GM12878 (cell line): ENCODE results near the gene DCAF8. TPM values are rescaled to one million over a fixed set of nuclear protein-coding genes. Genes with fewer than 3 reads are reported as not detected.

Experiments used
- ATAC-seq: fragments of 200-7000 bp; cut with Tn5 transposase; 3 replicates; pipeline ENCODE4 v1.9.1; 2020; ENCODE audit warnings: mild to moderate bottlenecking, moderate library complexity
- BruUV-seq: library from RNA; stranded (reverse); fragments of 400-500 nt; replicated peaks from 2 replicates; lab custom pipeline; 2021; lab: Mats Ljungman, UMichigan
- CTCF ChIA-PET: fragments of 300-600 bp; sonication (Branson Sonifier 250); formaldehyde crosslinking; extraction: SDS; loops from one replicate; lab custom pipeline; 2021; ENCODE audit warnings: inconsistent platforms; lab: Yijun Ruan, JAX
- POLR2A ChIA-PET: fragments of 350-600 bp; formaldehyde crosslinking; extraction: SDS; loops from one replicate; lab custom pipeline; 2021; ENCODE audit warnings: inconsistent platforms; lab: Charles Lee
- RAD21 ChIA-PET: fragments of 300-600 bp; sonication (Branson Sonifier 250); formaldehyde crosslinking; loops from one replicate; lab custom pipeline; 2023; ENCODE audit warnings: antibody characterized with exemption; ENCODE audit not compliant: unreplicated experiment; lab: Charles Lee
- SMC1A ChIA-PET: fragments of 300-600 bp; sonication (Branson Sonifier 250); formaldehyde crosslinking; loops from one replicate; lab custom pipeline; 2023; ENCODE audit not compliant: unreplicated experiment, uncharacterized antibody; lab: Charles Lee
- DNase-seq: peaks from one replicate; pipeline ENCODE4 v3.0.0-alpha.2; 2011; ENCODE audit warnings: low read depth, low spot score
- FAIRE-seq: peaks from 3 replicates; lab custom pipeline; 2011; peaks lifted over from hg19 to GRCh38; lab: Jason Lieb, UNC
- H2AFZ ChIP-seq: 2 replicates; pipeline ENCODE4 v1.6.0; 2011; ENCODE audit warnings: low read depth, low read length, control low read depth; ENCODE audit not compliant: control insufficient read depth
- H3K27ac ChIP-seq: 2 replicates; pipeline ENCODE4 v1.5.1; 2011; ENCODE audit warnings: control low read depth; ENCODE audit not compliant: control insufficient read depth, insufficient read depth
- H3K27me3 ChIP-seq, 2 experiments: replicated peaks in 1 of 2; 2 replicates each; pipeline versions ENCODE4 v1.6.0 to v1.6.1; 2011; ENCODE audit warnings: low read length in 1 of 2; ENCODE audit not compliant: control insufficient read depth in 2 of 2, insufficient read depth in 2 of 2
- H3K36me3 ChIP-seq, 2 experiments: 2 replicates each; pipeline ENCODE4 v1.5.1; 2011; ENCODE audit warnings: low read length in 1 of 2; ENCODE audit not compliant: control insufficient read depth in 2 of 2, insufficient read depth in 2 of 2
- H3K4me1 ChIP-seq: 2 replicates; pipeline ENCODE4 v1.6.1; 2011; ENCODE audit warnings: mild to moderate bottlenecking, low read length, moderate library complexity, mixed read lengths; ENCODE audit not compliant: control insufficient read depth, insufficient read depth
- H3K4me2 ChIP-seq: 2 replicates; pipeline ENCODE4 v1.6.0; 2011; ENCODE audit warnings: control low read depth; ENCODE audit not compliant: control insufficient read depth, insufficient read depth
- H3K4me3 ChIP-seq: fragments of 200-600 bp; sonication (generic); 2 replicates; pipeline ENCODE4 v1.5.1; 2016
- H3K79me2 ChIP-seq: 2 replicates; pipeline ENCODE4 v1.6.0; 2011; ENCODE audit warnings: low read length; ENCODE audit not compliant: control insufficient read depth, insufficient read depth
- H3K9ac ChIP-seq: 2 replicates; pipeline ENCODE4 v1.8.0; 2011; ENCODE audit warnings: low read length, control low read depth, mixed read lengths; ENCODE audit not compliant: control insufficient read depth, insufficient read depth
- H3K9me3 ChIP-seq: replicated peaks from 3 replicates; pipeline ENCODE4 v1.5.1; 2011; ENCODE audit warnings: mild to moderate bottlenecking, low read length; ENCODE audit not compliant: control insufficient read depth, insufficient read depth
- H4K20me1 ChIP-seq: 2 replicates; pipeline ENCODE4 v1.6.0; 2011; ENCODE audit not compliant: control insufficient read depth, insufficient read depth
- CBX3 ChIP-seq: fragments of 200-600 bp; sonication (generic); IDR thresholded peaks from 2 replicates; pipeline ENCODE4 v1.6.1; 2016; ENCODE audit warnings: low read depth, borderline replicate concordance
- MEF2B ChIP-seq: fragments of 450-650 bp; IDR thresholded peaks from 2 replicates; pipeline ENCODE4 v1.6.1; 2018; ENCODE audit warnings: mild to moderate bottlenecking, moderate library complexity; ENCODE audit not compliant: partially characterized antibody, poor library complexity, severe bottlenecking
- SIX5 ChIP-seq: IDR thresholded peaks from 2 replicates; pipeline ENCODE4 v1.6.1; 2011; ENCODE audit warnings: mild to moderate bottlenecking, low read depth, low read length, moderate library complexity; ENCODE audit not compliant: severe bottlenecking
- STAT3 ChIP-seq: IDR thresholded peaks from 2 replicates; pipeline ENCODE4 v1.6.1; 2011; ENCODE audit warnings: low read depth, low read length, improper control_type of control experiment
- ZNF274 ChIP-seq: IDR thresholded peaks from one replicate; pipeline ENCODE4 v1.8.0; 2011; ENCODE audit not compliant: insufficient read length, insufficient read depth
- WGBS: methylation state at CpG from one replicate; pipeline ENCODE4 v1.1.6; 2016; ENCODE audit warnings: low lambda C conversion rate; ENCODE audit not compliant: insufficient replicate concordance, insufficient coverage; ENCODE audit errors: missing lambda C conversion rate; 5-methylcytosine and 5-hydroxymethylcytosine counted together
- in situ Hi-C: fragments of 300-500 bp; cut with MboI; formaldehyde crosslinking; loops from 9 replicates; pipeline ENCODE4 v1.14.3; 2018; ENCODE audit warnings: mixed read lengths
- intact Hi-C: fragments of 100-400 bp; cut with micrococcal nuclease; formaldehyde crosslinking; loops from one replicate; pipeline ENCODE4 v1.14.2; 2022; ENCODE audit not compliant: unreplicated experiment
- polyA plus RNA-seq, 11 experiments: library from polyadenylated mRNA; depleted of rRNA in 4 of 11; unstranded in 6 of 11; stranded (reverse) in 5 of 11; fragments of >200 nt; fragmentation: Nextera tagmentation in 4 of 11; fragmentation: Illumina TruSeq in 1 of 11; extraction: Ambion mirVana in 4 of 11; extraction: Trizol in 1 of 11; gene quantifications; 1 replicate in 1 of 11; 2 replicates in 10 of 11; pipeline versions ENCODE4 v1.2.1 to v1.2.3, GENCODE V29; 2011 to 2016; ENCODE audit warnings: inconsistent platforms in 2 of 11, missing spikeins in 2 of 11, low read depth in 1 of 11
- total RNA-seq, 4 experiments: library from RNA; depleted of rRNA in 3 of 4; stranded (reverse); fragments of >200 nt in 3 of 4; fragmentation: Illumina TruSeq in 1 of 4; extraction: Trizol in 1 of 4; gene quantifications; 2 replicates each; pipeline versions ENCODE4 v1.2.1 to v1.2.3, GENCODE V29; 2013 to 2021
- TF ChIP-seq, protein P1 (sequence below): fragments of 450-650 bp; formaldehyde crosslinking; IDR thresholded peaks from 2 replicates; pipeline ENCODE4 v1.4.0; 2020; ENCODE audit warnings: mild to moderate bottlenecking, moderate library complexity
- TF ChIP-seq, protein P2 (sequence below): fragments of 450-650 bp; IDR thresholded peaks from 2 replicates; pipeline ENCODE4 v1.6.1; 2016; ENCODE audit warnings: mild to moderate bottlenecking, moderate library complexity, borderline replicate concordance

The DCAF8 gene
- total and polyA plus RNA-seq, 10 of the 15 experiments (the other 5 are each of a cell fraction or from before 2014, with no cell fraction given): 10.4 to 152 (median 84.6) TPM

DNA sequence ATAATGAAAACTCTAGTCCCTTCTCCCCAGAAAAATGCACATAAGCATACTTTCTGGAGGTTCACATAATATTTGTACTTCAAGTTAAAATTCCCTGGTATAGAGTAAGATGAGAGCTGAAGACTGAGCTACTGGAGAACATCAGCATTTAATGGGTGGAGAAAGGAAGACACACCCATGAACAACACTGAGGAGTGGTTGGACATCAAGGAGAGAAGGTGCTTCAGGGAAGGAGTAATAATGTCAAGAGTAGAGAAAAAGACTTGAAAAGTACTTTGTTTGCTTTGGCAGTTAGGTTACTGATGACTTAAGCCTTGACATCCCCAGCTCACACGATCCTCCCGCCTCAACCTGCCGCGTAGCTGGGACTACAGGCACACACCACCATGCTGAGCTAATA lies 35.3 kb downstream of the DCAF8 start:
- in situ Hi-C loops: no loop called here
- Histone ChIP-seq H3K36me3 (peaks cover 24 to 51% of the 10 kb centered on the region in 2 experiments), H3K4me3 (no peak overlapping the region), H2AFZ (no peak overlapping the region), H3K27ac (no peak overlapping the region), H3K4me1 (no peaks in the 10 kb centered on the region; the same call in 1 of the 2 replicates), H3K79me2 (no peaks in the 10 kb centered on the region), H3K27me3 (no peaks in the 10 kb centered on the region), H4K20me1 (no peaks in the 10 kb centered on the region), H3K4me2 (no peak overlapping the region), H3K9me3 (no peaks in the 10 kb centered on the region), H3K9ac (no peak overlapping the region)
- ChIA-PET RAD21 (interaction anchor here (0.9 to 2.0 kb wide), 5 partner anchors 25 to 149 kb away, joined by 3 to 5 read pairs (median 3); no protein-coding TSS in a partner anchor), CTCF (interaction anchor here (0.5 to 6.3 kb wide), 9 partner anchors 15 to 150 kb away, joined by 4 to 40 read pairs (median 4); partner anchors contain the start of gene PEX19), POLR2A (interaction anchor here (0.9 kb wide), 1 partner anchor 25 kb away, joined by 3 read pairs; no protein-coding TSS in a partner anchor), SMC1A (interaction anchor here (0.6 to 3.3 kb wide), 10 partner anchors 14 to 142 kb away, joined by 3 to 17 read pairs (median 4); no protein-coding TSS in a partner anchor)
- TF ChIP-seq, protein P1, sequence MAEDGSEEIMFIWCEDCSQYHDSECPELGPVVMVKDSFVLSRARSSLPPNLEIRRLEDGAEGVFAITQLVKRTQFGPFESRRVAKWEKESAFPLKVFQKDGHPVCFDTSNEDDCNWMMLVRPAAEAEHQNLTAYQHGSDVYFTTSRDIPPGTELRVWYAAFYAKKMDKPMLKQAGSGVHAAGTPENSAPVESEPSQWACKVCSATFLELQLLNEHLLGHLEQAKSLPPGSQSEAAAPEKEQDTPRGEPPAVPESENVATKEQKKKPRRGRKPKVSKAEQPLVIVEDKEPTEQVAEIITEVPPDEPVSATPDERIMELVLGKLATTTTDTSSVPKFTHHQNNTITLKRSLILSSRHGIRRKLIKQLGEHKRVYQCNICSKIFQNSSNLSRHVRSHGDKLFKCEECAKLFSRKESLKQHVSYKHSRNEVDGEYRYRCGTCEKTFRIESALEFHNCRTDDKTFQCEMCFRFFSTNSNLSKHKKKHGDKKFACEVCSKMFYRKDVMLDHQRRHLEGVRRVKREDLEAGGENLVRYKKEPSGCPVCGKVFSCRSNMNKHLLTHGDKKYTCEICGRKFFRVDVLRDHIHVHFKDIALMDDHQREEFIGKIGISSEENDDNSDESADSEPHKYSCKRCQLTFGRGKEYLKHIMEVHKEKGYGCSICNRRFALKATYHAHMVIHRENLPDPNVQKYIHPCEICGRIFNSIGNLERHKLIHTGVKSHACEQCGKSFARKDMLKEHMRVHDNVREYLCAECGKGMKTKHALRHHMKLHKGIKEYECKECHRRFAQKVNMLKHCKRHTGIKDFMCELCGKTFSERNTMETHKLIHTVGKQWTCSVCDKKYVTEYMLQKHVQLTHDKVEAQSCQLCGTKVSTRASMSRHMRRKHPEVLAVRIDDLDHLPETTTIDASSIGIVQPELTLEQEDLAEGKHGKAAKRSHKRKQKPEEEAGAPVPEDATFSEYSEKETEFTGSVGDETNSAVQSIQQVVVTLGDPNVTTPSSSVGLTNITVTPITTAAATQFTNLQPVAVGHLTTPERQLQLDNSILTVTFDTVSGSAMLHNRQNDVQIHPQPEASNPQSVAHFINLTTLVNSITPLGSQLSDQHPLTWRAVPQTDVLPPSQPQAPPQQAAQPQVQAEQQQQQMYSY (CRISPR knock-in tag): no peak
- TF ChIP-seq ZNF274 (no peak), CBX3 (no peak), MEF2B (no peak), SIX5 (no peak), STAT3 (no peak)
- TF ChIP-seq, protein P2, sequence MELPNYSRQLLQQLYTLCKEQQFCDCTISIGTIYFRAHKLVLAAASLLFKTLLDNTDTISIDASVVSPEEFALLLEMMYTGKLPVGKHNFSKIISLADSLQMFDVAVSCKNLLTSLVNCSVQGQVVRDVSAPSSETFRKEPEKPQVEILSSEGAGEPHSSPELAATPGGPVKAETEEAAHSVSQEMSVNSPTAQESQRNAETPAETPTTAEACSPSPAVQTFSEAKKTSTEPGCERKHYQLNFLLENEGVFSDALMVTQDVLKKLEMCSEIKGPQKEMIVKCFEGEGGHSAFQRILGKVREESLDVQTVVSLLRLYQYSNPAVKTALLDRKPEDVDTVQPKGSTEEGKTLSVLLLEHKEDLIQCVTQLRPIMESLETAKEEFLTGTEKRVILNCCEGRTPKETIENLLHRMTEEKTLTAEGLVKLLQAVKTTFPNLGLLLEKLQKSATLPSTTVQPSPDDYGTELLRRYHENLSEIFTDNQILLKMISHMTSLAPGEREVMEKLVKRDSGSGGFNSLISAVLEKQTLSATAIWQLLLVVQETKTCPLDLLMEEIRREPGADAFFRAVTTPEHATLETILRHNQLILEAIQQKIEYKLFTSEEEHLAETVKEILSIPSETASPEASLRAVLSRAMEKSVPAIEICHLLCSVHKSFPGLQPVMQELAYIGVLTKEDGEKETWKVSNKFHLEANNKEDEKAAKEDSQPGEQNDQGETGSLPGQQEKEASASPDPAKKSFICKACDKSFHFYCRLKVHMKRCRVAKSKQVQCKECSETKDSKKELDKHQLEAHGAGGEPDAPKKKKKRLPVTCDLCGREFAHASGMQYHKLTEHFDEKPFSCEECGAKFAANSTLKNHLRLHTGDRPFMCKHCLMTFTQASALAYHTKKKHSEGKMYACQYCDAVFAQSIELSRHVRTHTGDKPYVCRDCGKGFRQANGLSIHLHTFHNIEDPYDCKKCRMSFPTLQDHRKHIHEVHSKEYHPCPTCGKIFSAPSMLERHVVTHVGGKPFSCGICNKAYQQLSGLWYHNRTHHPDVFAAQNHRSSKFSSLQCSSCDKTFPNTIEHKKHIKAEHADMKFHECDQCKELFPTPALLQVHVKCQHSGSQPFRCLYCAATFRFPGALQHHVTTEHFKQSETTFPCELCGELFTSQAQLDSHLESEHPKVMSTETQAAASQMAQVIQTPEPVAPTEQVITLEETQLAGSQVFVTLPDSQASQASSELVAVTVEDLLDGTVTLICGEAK: no peak
- ATAC-seq: no peak
- intact Hi-C loops: no loop called here
- no TSS peak for BruUV-seq
- DNase-seq: no peak
- 94% methylated on average over 4 of the region's 4 CpGs for WGBS
- no peak for FAIRE-seq
